ENCODE results near the gene GRM6. TPM values are rescaled to one million over a fixed set of nuclear protein-coding genes. Genes with fewer than 3 reads are reported as not detected.
A peak's percentile ranks its signal among the peaks of the same experiment; 100 is the strongest.

The GRM6 gene
- total RNA-seq, 1 experiment from 2014 or later, result 0.33 TPM

GRCh38 chr5:178940569-178941360, 54.4 kb downstream of the GRM6 start, which contains the start of gene ZNF454 (continued):
- TF ChIP-seq PRDM15 (CRISPR knock-in tag; IDR thresholded peaks at IDR 0.05), result peak; percentile 45; the same call in 1 of the 2 replicates
- 0 out of 2 replicates have a peak, but pooled peaks have one; percentile 1 for TF ChIP-seq NFE2L1 (CRISPR knock-in tag; IDR thresholded peaks at IDR 0.05)
- TF ChIP-seq ZNF425 (CRISPR knock-in tag; conservative IDR thresholded peaks at IDR 0.05), result no peak
- peak; percentile 59 for TF ChIP-seq MYBL2 (CRISPR knock-in tag; IDR thresholded peaks at IDR 0.05)
- TF ChIP-seq USF2 (CRISPR knock-in tag; IDR thresholded peaks at IDR 0.05), result no peak; the same call in 1 of the 2 replicates
- no peak for TF ChIP-seq ATF2 (CRISPR knock-in tag; IDR thresholded peaks at IDR 0.05; ENCODE audit: borderline replicate concordance, low read depth)
- no peak for TF ChIP-seq HMGXB4 (CRISPR knock-in tag; IDR thresholded peaks at IDR 0.05)
- TF ChIP-seq ZNF281 (CRISPR knock-in tag; IDR thresholded peaks at IDR 0.05), result 0 out of 2 replicates have a peak, but pooled peaks have one; percentile 70
- no peak for TF ChIP-seq MLX (CRISPR knock-in tag; IDR thresholded peaks at IDR 0.05)
- TF ChIP-seq AFF4 (CRISPR knock-in tag; IDR thresholded peaks at IDR 0.05; ENCODE audit: borderline replicate concordance), result peak; percentile 64
- no peak for TF ChIP-seq ZNF121 (CRISPR knock-in tag; IDR thresholded peaks at IDR 0.05)
- 0 out of 2 replicates have a peak, but pooled peaks have one; percentile 23 for TF ChIP-seq NR3C1 (CRISPR knock-in tag; conservative IDR thresholded peaks at IDR 0.05; ENCODE audit: low read depth)
- no peak for TF ChIP-seq GTF2I (CRISPR knock-in tag; conservative IDR thresholded peaks at IDR 0.05)
- no peak for TF ChIP-seq ZNF317 (CRISPR knock-in tag; IDR thresholded peaks at IDR 0.05; ENCODE audit: borderline replicate concordance, low read depth)
- TF ChIP-seq ZSCAN18 (CRISPR knock-in tag; IDR thresholded peaks at IDR 0.05), result no peak
- no peak; the same call in none of the 2 replicates for TF ChIP-seq USF1 (CRISPR knock-in tag; IDR thresholded peaks at IDR 0.05)

All from WTC11 (cell line).